HG03565 (cell line): ENCODE measurements around the gene FAM89A.
"Not testable (repeated sequence)": the region's sequence is repeated elsewhere in the genome, so short reads cannot be mapped to it uniquely, and the experiment has no call there.

Experiments used
- ATAC-seq: cut with Tn5 transposase; IDR thresholded peaks from one replicate; pipeline ENCODE4 v1.9.1; 2021; ENCODE audit warnings: mild to moderate bottlenecking, moderate library complexity; ENCODE audit not compliant: unreplicated experiment

FAM89A gene

GRCh38 chr1:231000639-231001038 lies 39.4 kb downstream of the FAM89A start:
- ATAC-seq, result no peak

GRCh38 chr1:231000201-231000600 lies 39.9 kb downstream of the FAM89A start:
- no peak for ATAC-seq

- no peak for ATAC-seq
Measured at GRCh38 chr1:230994860-230995259, 45.2 kb downstream of the FAM89A start.

GRCh38 chr1:230992100-230992774 lies 47.8 kb downstream of the FAM89A start:
- no peak for ATAC-seq

GRCh38 chr1:230987448-230987847 lies 52.6 kb downstream of the FAM89A start:
- no peak for ATAC-seq

GRCh38 chr1:230986976-230987375 lies 53.1 kb downstream of the FAM89A start:
- ATAC-seq, result no peak

GRCh38 chr1:230985711-230986110 lies 54.3 kb downstream of the FAM89A start:
- no peak for ATAC-seq

- not testable (repeated sequence) for ATAC-seq
Measured at GRCh38 chr1:230984622-230985515, 55.2 kb downstream of the FAM89A start.

GRCh38 chr1:230983811-230984210 lies 56.2 kb downstream of the FAM89A start:
- ATAC-seq, result no peak

GRCh38 chr1:230982696-230983095 lies 57.4 kb downstream of the FAM89A start:
- no peak for ATAC-seq

GRCh38 chr1:230979952-230980351 lies 60.1 kb downstream of the FAM89A start:
- no peak for ATAC-seq

GRCh38 chr1:230979389-230979716 lies 60.7 kb downstream of the FAM89A start:
- no peak for ATAC-seq

GRCh38 chr1:230978491-230979388 lies 61.3 kb downstream of the FAM89A start, which contains the start of the genes ARV1 and TTC13:
Gene ARV1 (plus strand): TSS chr1:230979094. CDS start chr1:230979106, 12 bp downstream.
Gene TTC13 (minus strand): TSS chr1:230978861. CDS start chr1:230978830, 31 bp downstream.
- ATAC-seq, result peak; percentile 89

GRCh38 chr1:230977761-230978490 lies 62.1 kb downstream of the FAM89A start:
- ATAC-seq, result peak; percentile 0

- no peak for ATAC-seq
Measured at GRCh38 chr1:230976825-230977747, 63.0 kb downstream of the FAM89A start.

GRCh38 chr1:230976360-230976759 lies 63.7 kb downstream of the FAM89A start:
- ATAC-seq, result no peak

- no peak for ATAC-seq
Measured at GRCh38 chr1:230975636-230976035, 64.4 kb downstream of the FAM89A start.

- peak; percentile 77 for ATAC-seq
Measured at GRCh38 chr1:230972855-230973271, 67.2 kb downstream of the FAM89A start.

GRCh38 chr1:230971771-230972170 lies 68.3 kb downstream of the FAM89A start:
- no peak for ATAC-seq
